Ovary (tissue), 9 donors: Measurements from ENCODE around the gene TRIP13. TPM values are rescaled to one million over a fixed set of nuclear protein-coding genes. Genes with fewer than 3 reads are reported as not detected.
"Not testable (repeated sequence)": the region's sequence is repeated elsewhere in the genome, so short reads cannot be mapped to it uniquely, and the experiment has no call there.

Experiments used
- DNase-seq, 5 donors: peaks; one replicate each; pipeline ENCODE4 v3.0.0-alpha.2; 2019 to 2020
- H3K27ac ChIP-seq, 2 donors: fragments of 200-600 bp; one replicate each; pipeline versions ENCODE4 v1.5.1 to v1.8.0; 2019 to 2022
- H3K27me3 ChIP-seq: fragments of 200-600 bp; one replicate; pipeline ENCODE4 v1.8.0; 2022
- H3K36me3 ChIP-seq: fragments of 200-600 bp; sonication (generic); one replicate; pipeline ENCODE4 v1.5.1; 2019
- H3K4me1 ChIP-seq: one replicate; pipeline ENCODE4 v1.8.1; 2013; ENCODE audit warnings: mild to moderate bottlenecking, moderate library complexity; ENCODE audit not compliant: insufficient read depth
- H3K4me3 ChIP-seq: fragments of 200-600 bp; sonication (generic); one replicate; pipeline ENCODE4 v1.5.1; 2017
- H3K9me3 ChIP-seq, 2 donors: fragments of 200-600 bp in 1 of 2; sonication (generic) in 1 of 2; one replicate each; pipeline versions ENCODE4 v1.5.1 to v1.8.1; 2013 to 2019; ENCODE audit warnings: mild to moderate bottlenecking in 1 of 2, moderate library complexity in 1 of 2
- CTCF ChIP-seq, 3 donors: fragments of 450-650 bp in 2 of 3; fragments of 200-600 bp in 1 of 3; IDR thresholded peaks; one replicate each; pipeline versions ENCODE4 v1.5.1 to v1.8.0; 2016 to 2022; ENCODE audit warnings: antibody characterized with exemption in 3 of 3, mild to moderate bottlenecking in 1 of 3
- EP300 ChIP-seq: sonication (generic); formaldehyde crosslinking; IDR thresholded peaks from one replicate; pipeline ENCODE4 v1.6.1; 2017; ENCODE audit warnings: antibody characterized with exemption
- POLR2A ChIP-seq: fragments of 450-650 bp; IDR thresholded peaks from one replicate; pipeline ENCODE4 v1.6.1; 2017; ENCODE audit warnings: antibody characterized with exemption, mild to moderate bottlenecking, moderate library complexity
- WGBS, 3 donors: extraction: QIAGEN DNeasy Blood & Tissue Kit in 1 of 3; methylation state at CpG; one replicate each; pipeline versions ENCODE4 v1.1.5 to v1.1.7; 2013 to 2017; 5-methylcytosine and 5-hydroxymethylcytosine counted together
- intact Hi-C, 4 donors: fragments of 100-400 bp; cut with DNase I; formaldehyde crosslinking; loops; one replicate each; pipeline versions ENCODE4 v1.11.0 to v1.15.1; 2022 to 2023
- polyA plus RNA-seq, 2 donors: library from polyadenylated mRNA; stranded (reverse); fragments of 200-250 nt in 1 of 2; fragments of 350-450 nt in 1 of 2; fragmentation: Illumina TruSeq in 1 of 2; extraction: RNeasy Lipid Tissue Mini Kit (QIAGEN cat#74804) in 1 of 2; gene quantifications; one replicate each; pipeline ENCODE4 v1.2.3, GENCODE V29; 2013 to 2014
- total RNA-seq, 7 donors: library from RNA; depleted of rRNA in 2 of 7; stranded (reverse); fragments of >200 nt in 2 of 7; fragmentation: NEBNext Ultra II Directional in 3 of 7; extraction: Animal tissue kit (Norgen Biotek cat#: 25700) in 3 of 7; gene quantifications; one replicate each; pipeline versions ENCODE4 v1.1.0 to v1.2.4, GENCODE V29; 2016 to 2023
- donor health status: DM: no; HTN: no; CAD: no; lungs with moderate emphysema.
- donor health status: DM: no; HTN: no; CAD: no.
- donor health status: Bipolar disorder and iron deficiency.
- donor health status: DM: yes; HTN: yes; CAD: no.
- donor health status: DM: no; HTN: no; CAD: no.
- donor health status: DM: yes; HTN: yes; CAD: no.

The TRIP13 gene
- total and polyA plus RNA-seq, 9 donors: 1.3 to 3.9 (median 2.0) TPM

- DNase-seq: peak in 2 of 5 donors; percentile 8
- not testable (repeated sequence) for H3K4me3 ChIP-seq, H3K27me3 ChIP-seq, H3K36me3 ChIP-seq, H3K4me1 ChIP-seq, H3K9me3 ChIP-seq, H3K27ac ChIP-seq
- intact Hi-C loops: loop anchor here in 2 of 4 donors (2.0 kb wide), 2 partner anchors 89 to 91 kb away; no protein-coding TSS in a partner anchor
- 89 to 92% (median 89%) methylated on average over 6 of the region's 7 CpGs for WGBS, 3 donors
These were observed 44.9 kb upstream of the TRIP13 start for GRCh38 chr5:847736-848135.

- Histone ChIP-seq H3K9me3 (no peaks in the 10 kb centered on the region), H3K4me3 (no peak overlapping the region), H3K27me3 (no peaks in the 10 kb centered on the region), H3K36me3 (no peaks in the 10 kb centered on the region), H3K27ac (no peak overlapping the region), H3K4me1 (no peaks in the 10 kb centered on the region)
- peak in 3 of 5 donors; percentile 5 to 23 (median 8) for DNase-seq
- 87 to 90% (median 89%) methylated on average over 11 to 14 of the region's 14 CpGs for WGBS, 3 donors
- intact Hi-C loops: no loop called here
- TF ChIP-seq CTCF (IDR thresholded peaks at IDR 0.05) (no peak), POLR2A (no peak), EP300 (no peak)
These were observed 44.0 kb upstream of the TRIP13 start for GRCh38 chr5:848671-849111.

GRCh38 chr5:849651-850301 is 42.9 kb upstream of the TRIP13 start:
- no peaks in the 10 kb centered on the region for H3K4me1 ChIP-seq
- H3K9me3 ChIP-seq: no peaks in the 10 kb centered on the region
- H3K27me3 ChIP-seq: no peaks in the 10 kb centered on the region
- no peak for TF ChIP-seq EP300
- TF ChIP-seq CTCF (IDR thresholded peaks at IDR 0.05): no peak
- TF ChIP-seq POLR2A: no peak
- intact Hi-C loops: no loop called here
- 56 to 73% (median 61%) methylated on average over 20 of the region's 20 CpGs for WGBS, 3 donors
- peak in 3 of 5 donors; percentile 7 to 19 (median 12) for DNase-seq
- no peak overlapping the region for H3K27ac ChIP-seq
- H3K4me3 ChIP-seq: no peak overlapping the region
- no peaks in the 10 kb centered on the region for H3K36me3 ChIP-seq

GRCh38 chr5:850511-851006 is 42.1 kb upstream of the TRIP13 start, which contains the start of gene ZDHHC11:
Gene ZDHHC11, minus strand, starts transcription at chr5:850986. Its CDS starts 384 bp downstream, at chr5:850602.
- H3K4me1 ChIP-seq: no peaks in the 10 kb centered on the region
- H3K9me3 ChIP-seq: no peaks in the 10 kb centered on the region
- peak in 3 of 5 donors; percentile 9 to 29 (median 12) for DNase-seq
- no peak within 1 kb of the TSS for H3K27ac ChIP-seq
- no peaks in the 10 kb centered on the region for H3K36me3 ChIP-seq
- TF ChIP-seq CTCF (IDR thresholded peaks at IDR 0.05) (no peak), EP300 (no peak), POLR2A (no peak)
- intact Hi-C loops: no loop called here
- H3K27me3 ChIP-seq: no peaks in the 10 kb centered on the region
- 58 to 71% (median 69%) methylated on average over 20 to 27 of the region's 27 CpGs for WGBS, 3 donors
- no peak within 1 kb of the TSS for H3K4me3 ChIP-seq

- H3K36me3 ChIP-seq: no peaks in the 10 kb centered on the region
- peak in 1 of 5 donors; percentile 13 for DNase-seq
- no peak overlapping the region for H3K27ac ChIP-seq
- no peak for TF ChIP-seq POLR2A
- TF ChIP-seq EP300: no peak
- TF ChIP-seq CTCF (IDR thresholded peaks at IDR 0.05): no peak
- no peaks in the 10 kb centered on the region for H3K27me3 ChIP-seq
- no peaks in the 10 kb centered on the region for H3K9me3 ChIP-seq
- intact Hi-C loops: no loop called here
- 40 to 62% (median 60%) methylated on average over 19 of the region's 19 CpGs for WGBS, 3 donors
- H3K4me1 ChIP-seq: no peaks in the 10 kb centered on the region
- H3K4me3 ChIP-seq: no peak overlapping the region
These were observed 41.6 kb upstream of the TRIP13 start for GRCh38 chr5:851076-851475.
